Lower lobe of right lung (tissue), 2 donors: ENCODE results near the gene JAKMIP2. TPM values are rescaled to one million over a fixed set of nuclear protein-coding genes. Genes with fewer than 3 reads are reported as not detected.

ENCODE experiments used
- ATAC-seq, 2 donors: fragments of 200-7000 bp; cut with Tn5 transposase; one replicate each; pipeline ENCODE4 v1.9.1; 2020 to 2022; ENCODE audit warnings: mild to moderate bottlenecking in 2 of 2, moderate library complexity in 2 of 2
- DNase-seq: peaks from one replicate; pipeline ENCODE4 v3.0.0-alpha.2; 2020
- H3K27ac ChIP-seq: fragments of 200-600 bp; one replicate; pipeline ENCODE4 v1.8.0; 2022
- H3K27me3 ChIP-seq: fragments of 200-600 bp; one replicate; pipeline ENCODE4 v1.8.0; 2022; ENCODE audit warnings: low read depth
- H3K36me3 ChIP-seq: fragments of 200-600 bp; one replicate; pipeline ENCODE4 v1.8.0; 2022; ENCODE audit warnings: mild to moderate bottlenecking
- H3K4me1 ChIP-seq: fragments of 200-600 bp; one replicate; pipeline ENCODE4 v1.8.0; 2022
- H3K4me3 ChIP-seq: fragments of 200-600 bp; one replicate; pipeline ENCODE4 v1.8.0; 2022; ENCODE audit warnings: mild to moderate bottlenecking
- H3K9me3 ChIP-seq: fragments of 200-600 bp; one replicate; pipeline ENCODE4 v1.8.0; 2022
- intact Hi-C: fragments of 100-400 bp; cut with DNase I; formaldehyde crosslinking; loops from one replicate; pipeline ENCODE4 v1.11.0; 2022
- total RNA-seq: library from RNA; stranded (reverse); fragmentation: NEBNext Ultra II Directional; extraction: Animal tissue kit (Norgen Biotek cat#: 25700); gene quantifications from one replicate; pipeline ENCODE4 v1.2.1, GENCODE V29; 2021
- TF ChIP-seq, protein P1 (sequence below): fragments of 200-600 bp; IDR thresholded peaks from one replicate; pipeline ENCODE4 v1.8.0; 2022; ENCODE audit warnings: antibody characterized with exemption, mild to moderate bottlenecking
- donor health status: DM: no; HTN: yes; CAD: no; lungs with severe emphysema.

JAKMIP2 gene
- total RNA-seq, 1 donor from 2014 or later = 8.3 TPM

DNA sequence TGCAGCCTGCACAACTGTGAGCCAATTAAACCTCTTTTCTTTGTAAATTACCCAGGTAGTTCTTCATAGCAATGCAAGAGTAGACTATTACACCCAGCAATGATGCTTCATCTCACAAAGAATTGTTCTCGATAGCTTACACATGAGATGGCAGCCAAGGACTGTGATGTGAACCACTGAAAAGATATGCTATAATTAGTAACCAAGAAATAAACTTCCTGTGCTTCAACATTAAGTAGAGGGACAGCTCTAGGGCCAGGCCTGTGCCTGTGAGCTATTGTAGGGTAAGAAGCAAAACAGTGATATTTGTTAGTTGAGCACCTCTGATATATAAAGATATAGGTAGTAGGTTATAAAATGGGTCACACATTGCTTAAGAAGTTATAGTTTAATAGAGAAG lies 230.9 kb downstream of the JAKMIP2 start:
- TF ChIP-seq, protein P1, sequence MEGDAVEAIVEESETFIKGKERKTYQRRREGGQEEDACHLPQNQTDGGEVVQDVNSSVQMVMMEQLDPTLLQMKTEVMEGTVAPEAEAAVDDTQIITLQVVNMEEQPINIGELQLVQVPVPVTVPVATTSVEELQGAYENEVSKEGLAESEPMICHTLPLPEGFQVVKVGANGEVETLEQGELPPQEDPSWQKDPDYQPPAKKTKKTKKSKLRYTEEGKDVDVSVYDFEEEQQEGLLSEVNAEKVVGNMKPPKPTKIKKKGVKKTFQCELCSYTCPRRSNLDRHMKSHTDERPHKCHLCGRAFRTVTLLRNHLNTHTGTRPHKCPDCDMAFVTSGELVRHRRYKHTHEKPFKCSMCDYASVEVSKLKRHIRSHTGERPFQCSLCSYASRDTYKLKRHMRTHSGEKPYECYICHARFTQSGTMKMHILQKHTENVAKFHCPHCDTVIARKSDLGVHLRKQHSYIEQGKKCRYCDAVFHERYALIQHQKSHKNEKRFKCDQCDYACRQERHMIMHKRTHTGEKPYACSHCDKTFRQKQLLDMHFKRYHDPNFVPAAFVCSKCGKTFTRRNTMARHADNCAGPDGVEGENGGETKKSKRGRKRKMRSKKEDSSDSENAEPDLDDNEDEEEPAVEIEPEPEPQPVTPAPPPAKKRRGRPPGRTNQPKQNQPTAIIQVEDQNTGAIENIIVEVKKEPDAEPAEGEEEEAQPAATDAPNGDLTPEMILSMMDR = no peak
- H3K27ac ChIP-seq = peak overlapping the region; percentile 3
- intact Hi-C loops = no loop called here

DNA sequence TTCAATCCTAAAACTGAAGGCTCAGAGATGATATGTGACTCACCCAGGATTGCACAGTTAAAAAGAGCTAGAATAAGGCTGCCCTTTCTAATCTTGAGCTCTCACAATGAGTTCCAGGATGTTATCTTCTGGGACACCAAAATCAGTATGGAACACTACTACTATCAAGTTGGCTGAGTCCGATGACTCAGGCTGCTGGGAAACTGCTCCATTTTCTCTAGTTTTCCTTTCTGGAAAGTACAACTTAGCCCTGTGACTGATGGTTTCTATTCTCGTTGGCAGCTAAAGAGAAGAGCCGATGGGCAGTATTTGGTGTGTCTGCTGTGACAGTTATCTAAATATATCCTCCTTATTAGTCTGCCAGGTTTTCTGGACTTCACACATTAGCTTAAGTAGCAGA lies 234.8 kb downstream of the JAKMIP2 start:
- Histone ChIP-seq H3K9me3 (no peaks in the 10 kb centered on the region), H3K4me3 (no peak overlapping the region), H3K36me3 (no peaks in the 10 kb centered on the region), H3K27me3 (no peaks in the 10 kb centered on the region), H3K27ac (peak overlapping the region; percentile 8), H3K4me1 (peaks cover 7% of the 10 kb centered on the region)
- intact Hi-C loops = no loop called here
- DNase-seq (no peak), ATAC-seq (peak; percentile 25 to 48)
- TF ChIP-seq, protein P1 = no peak

More for the DNA sequence above, 230.9 kb downstream of the JAKMIP2 start:
- Histone ChIP-seq H3K4me1 (peaks cover 26% of the 10 kb centered on the region), H3K4me3 (no peak overlapping the region), H3K36me3 (no peaks in the 10 kb centered on the region), H3K9me3 (no peaks in the 10 kb centered on the region), H3K27me3 (no peaks in the 10 kb centered on the region)
- no peak for ATAC-seq
- no peak for DNase-seq

DNA sequence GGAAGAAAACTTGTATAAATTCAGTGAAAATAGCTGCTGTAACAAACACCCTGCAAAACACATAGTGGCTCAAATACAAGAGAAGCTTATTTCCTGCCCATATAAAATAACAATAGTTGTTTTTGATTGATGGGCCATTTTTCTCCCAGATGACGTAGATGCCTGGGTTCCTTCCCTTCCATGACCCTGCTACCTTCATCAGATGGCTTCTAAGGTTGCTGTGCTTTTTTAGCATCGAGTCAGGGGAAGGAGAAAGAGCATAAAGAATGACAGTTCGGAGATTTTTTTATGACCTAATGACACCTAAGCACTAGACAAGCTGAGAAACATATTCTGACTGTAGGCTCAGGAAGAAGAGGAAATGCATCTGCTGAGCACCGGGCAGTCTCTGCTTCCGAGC lies 238.0 kb downstream of the JAKMIP2 start:
- no peaks in the 10 kb centered on the region for H3K4me1 ChIP-seq
- no peaks in the 10 kb centered on the region for H3K9me3 ChIP-seq
- H3K4me3 ChIP-seq = no peak overlapping the region
- intact Hi-C loops = no loop called here
- no peaks in the 10 kb centered on the region for H3K27me3 ChIP-seq
- no peaks in the 10 kb centered on the region for H3K36me3 ChIP-seq
- ATAC-seq (no peak), DNase-seq (no peak)
- no peak overlapping the region for H3K27ac ChIP-seq
- TF ChIP-seq, protein P1 = no peak

DNA sequence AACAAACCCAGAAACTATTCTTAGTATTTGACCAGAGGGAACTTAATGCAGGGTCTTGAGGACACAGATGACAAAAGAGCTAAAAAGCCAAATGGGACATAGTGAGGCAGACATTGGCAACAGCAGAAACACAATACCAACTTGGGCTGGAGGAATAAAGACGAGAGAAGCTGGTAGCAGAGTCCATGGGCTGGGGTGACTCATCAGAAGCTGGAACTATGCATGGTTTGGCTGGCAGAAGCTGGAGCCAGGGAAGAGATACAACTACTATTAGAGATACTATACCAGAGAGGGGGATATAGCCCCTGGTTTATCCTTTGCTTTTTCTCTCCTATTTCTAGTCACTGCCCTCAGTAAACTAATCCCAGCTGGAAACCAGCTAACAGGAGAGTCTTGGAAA lies 243.5 kb downstream of the JAKMIP2 start:
- H3K27ac ChIP-seq = no peak overlapping the region
- TF ChIP-seq, protein P1 = no peak
- no peaks in the 10 kb centered on the region for H3K36me3 ChIP-seq
- no peak overlapping the region for H3K4me3 ChIP-seq
- no peak for DNase-seq
- ATAC-seq = no peak
- H3K4me1 ChIP-seq = no peaks in the 10 kb centered on the region
- H3K27me3 ChIP-seq = no peaks in the 10 kb centered on the region
- intact Hi-C loops = no loop called here
- no peaks in the 10 kb centered on the region for H3K9me3 ChIP-seq

DNA sequence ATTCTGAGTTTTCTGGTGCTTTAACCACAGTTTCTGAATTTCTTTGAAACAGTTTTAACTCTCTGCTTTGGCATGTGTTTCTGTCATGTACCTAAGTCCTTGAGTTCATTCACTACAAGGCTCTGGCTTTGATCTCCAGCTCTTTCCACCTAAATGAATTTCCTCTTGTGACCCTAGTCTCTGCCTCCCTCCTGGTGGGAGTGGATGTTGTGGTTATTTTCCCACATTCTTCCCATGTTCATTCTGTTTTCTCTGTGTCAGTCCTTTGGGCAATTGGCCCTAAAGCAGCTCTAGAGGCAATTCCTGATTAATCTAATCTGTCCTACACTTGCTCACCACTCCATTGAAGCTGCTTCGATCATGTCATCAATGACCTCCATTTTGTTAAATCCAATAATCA lies 244.3 kb downstream of the JAKMIP2 start:
- H3K4me1 ChIP-seq = no peaks in the 10 kb centered on the region
- no peaks in the 10 kb centered on the region for H3K36me3 ChIP-seq
- H3K4me3 ChIP-seq = no peak overlapping the region
- H3K27me3 ChIP-seq = no peaks in the 10 kb centered on the region
- H3K9me3 ChIP-seq = no peaks in the 10 kb centered on the region
- TF ChIP-seq, protein P1 = no peak
- no peak overlapping the region for H3K27ac ChIP-seq
- intact Hi-C loops = no loop called here
- no peak for DNase-seq
- ATAC-seq = no peak

Other genes starting within 250 kb of the JAKMIP2 start
- not detected for gene SPINK1, start 48.9 kb upstream of the JAKMIP2 start, total RNA-seq
- 624 TPM for gene SCGB3A2, start 96.0 kb upstream of the JAKMIP2 start, total RNA-seq
- gene C5orf46, start 123.8 kb upstream of the JAKMIP2 start, total RNA-seq = not detected